ENCODE measurements around the gene NR2C2AP.

DNA sequence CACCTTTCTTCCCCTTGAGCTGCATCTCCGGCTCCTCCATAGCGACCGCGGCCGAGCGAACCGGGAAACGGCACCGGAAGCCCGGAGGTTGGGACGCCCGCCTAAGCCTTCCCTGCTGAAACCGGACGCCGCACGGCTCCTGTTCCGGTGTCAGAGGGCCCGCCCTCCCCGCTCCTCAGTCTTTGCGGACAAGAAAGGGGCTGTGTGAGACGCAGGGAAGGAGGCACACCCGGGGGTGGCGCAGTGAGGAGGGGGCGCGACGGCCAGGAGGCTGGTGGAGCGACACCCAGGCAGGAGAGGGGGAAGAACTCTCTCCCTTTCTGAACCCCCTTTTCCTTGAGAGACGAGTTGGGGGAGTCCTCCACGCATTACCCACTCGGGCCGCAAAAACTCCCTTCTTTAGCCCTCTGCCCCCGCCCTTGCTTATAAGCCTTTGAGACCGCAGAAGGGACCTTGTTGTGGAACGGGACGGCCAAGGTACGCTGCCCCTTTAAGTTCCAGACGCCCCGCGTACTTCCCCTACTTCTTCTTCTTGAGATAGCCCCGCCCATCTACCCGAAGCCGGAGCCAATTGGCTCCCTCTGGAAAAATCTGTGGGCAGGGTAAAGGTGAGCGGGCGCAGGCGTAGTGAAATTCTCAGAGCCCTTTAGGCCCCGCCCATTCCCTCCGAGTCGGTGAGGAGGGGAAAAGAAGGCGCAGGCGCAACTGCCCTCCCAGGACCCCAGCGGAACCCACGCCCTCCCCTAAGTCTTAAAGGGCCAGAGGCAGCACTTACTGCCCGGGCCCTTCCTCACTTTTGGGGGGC is 10.9 kb downstream of the NR2C2AP start, which contains the start of the genes BORCS8 and RFXANK:
- TF ChIP-seq, protein P1, sequence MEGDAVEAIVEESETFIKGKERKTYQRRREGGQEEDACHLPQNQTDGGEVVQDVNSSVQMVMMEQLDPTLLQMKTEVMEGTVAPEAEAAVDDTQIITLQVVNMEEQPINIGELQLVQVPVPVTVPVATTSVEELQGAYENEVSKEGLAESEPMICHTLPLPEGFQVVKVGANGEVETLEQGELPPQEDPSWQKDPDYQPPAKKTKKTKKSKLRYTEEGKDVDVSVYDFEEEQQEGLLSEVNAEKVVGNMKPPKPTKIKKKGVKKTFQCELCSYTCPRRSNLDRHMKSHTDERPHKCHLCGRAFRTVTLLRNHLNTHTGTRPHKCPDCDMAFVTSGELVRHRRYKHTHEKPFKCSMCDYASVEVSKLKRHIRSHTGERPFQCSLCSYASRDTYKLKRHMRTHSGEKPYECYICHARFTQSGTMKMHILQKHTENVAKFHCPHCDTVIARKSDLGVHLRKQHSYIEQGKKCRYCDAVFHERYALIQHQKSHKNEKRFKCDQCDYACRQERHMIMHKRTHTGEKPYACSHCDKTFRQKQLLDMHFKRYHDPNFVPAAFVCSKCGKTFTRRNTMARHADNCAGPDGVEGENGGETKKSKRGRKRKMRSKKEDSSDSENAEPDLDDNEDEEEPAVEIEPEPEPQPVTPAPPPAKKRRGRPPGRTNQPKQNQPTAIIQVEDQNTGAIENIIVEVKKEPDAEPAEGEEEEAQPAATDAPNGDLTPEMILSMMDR (IDR thresholded peaks at IDR 0.05), result no peak
- peak in 1 of 2 donors; percentile 23 for TF ChIP-seq POLR2A (IDR thresholded peaks at IDR 0.05)
- TF ChIP-seq EP300 (IDR thresholded peaks at IDR 0.05), result no peak
- TF ChIP-seq POLR2AphosphoS5 (IDR thresholded peaks at IDR 0.05), result peak in 2 of 3 donors; percentile 84 to 94
